NCI-H187 treated with DMSO at 0.1 percent for 48 hours (cell line): Measurements from ENCODE around the gene IKBKE.

Source experiments
- DNase-seq: peaks from one replicate; lab custom pipeline; 2025; lab: John Stamatoyannopoulos, UW

Gene IKBKE

GRCh38 chr1:206496131-206496793 is 26.0 kb downstream of the IKBKE start:
- no peak for DNase-seq

- DNase-seq = no peak
These were observed 27.1 kb downstream of the IKBKE start for GRCh38 chr1:206497363-206497762.

GRCh38 chr1:206497774-206498173 is 27.5 kb downstream of the IKBKE start:
- no peak for DNase-seq

- no peak for DNase-seq
These were observed 28.4 kb downstream of the IKBKE start for GRCh38 chr1:206498685-206499084.

- no peak for DNase-seq
These were observed 29.8 kb downstream of the IKBKE start for GRCh38 chr1:206500046-206500445.

- DNase-seq = no peak
These were observed 31.6 kb downstream of the IKBKE start for GRCh38 chr1:206501881-206502280.

- no peak for DNase-seq
These were observed 32.1 kb downstream of the IKBKE start for GRCh38 chr1:206502403-206502802.

- DNase-seq = no peak
These were observed 32.5 kb downstream of the IKBKE start for GRCh38 chr1:206502812-206503211.

GRCh38 chr1:206503591-206504362 is 33.5 kb downstream of the IKBKE start:
- no peak for DNase-seq

GRCh38 chr1:206504363-206504713 is 34.1 kb downstream of the IKBKE start:
- no peak for DNase-seq

GRCh38 chr1:206505702-206506355 is 35.6 kb downstream of the IKBKE start:
- DNase-seq = no peak

GRCh38 chr1:206506405-206507283 is 36.4 kb downstream of the IKBKE start:
- DNase-seq = no peak

- peak; percentile 44 for DNase-seq
These were observed 37.2 kb downstream of the IKBKE start, which contains the start of gene RASSF5 for GRCh38 chr1:206507284-206508129. Gene RASSF5 (plus strand): TSS chr1:206507531. CDS start chr1:206507603, 72 bp downstream.

GRCh38 chr1:206508130-206508889 is 38.0 kb downstream of the IKBKE start:
- DNase-seq = no peak

- no peak for DNase-seq
These were observed 38.7 kb downstream of the IKBKE start for GRCh38 chr1:206508956-206509355.

GRCh38 chr1:206509612-206510257 is 39.5 kb downstream of the IKBKE start:
- DNase-seq = no peak

GRCh38 chr1:206510371-206510770 is 40.1 kb downstream of the IKBKE start:
- no peak for DNase-seq

GRCh38 chr1:206511362-206512057 is 41.2 kb downstream of the IKBKE start:
- no peak for DNase-seq
